Left hindlimb (tissue), 1 donor: Measurements from ENCODE around the gene OR2F2.

Source experiments
- DNase-seq: peaks from one replicate; pipeline ENCODE4 v3.0.0-alpha.2; 2018

Gene OR2F2

DNA sequence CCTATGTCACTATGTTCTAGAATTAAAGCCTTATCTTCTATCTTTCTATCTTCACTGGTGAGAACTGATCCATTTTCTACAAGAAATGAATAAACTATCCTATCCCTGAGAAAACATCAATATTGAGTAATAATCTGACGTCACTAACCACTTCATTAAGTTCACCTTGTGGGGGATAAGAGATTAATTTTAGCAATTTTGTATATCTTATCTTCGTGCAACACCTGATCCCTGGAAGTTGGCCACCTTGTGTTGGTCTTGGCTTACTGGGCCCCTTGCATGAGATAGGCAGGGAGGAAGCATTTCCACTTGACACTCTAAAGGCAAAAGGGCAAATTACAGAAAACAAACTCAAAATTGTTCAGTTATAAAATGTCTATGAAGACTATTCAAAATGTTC is 45.0 kb downstream of the OR2F2 start:
- no peak for DNase-seq

GRCh38 chr7:143980746-143981510 is 45.9 kb downstream of the OR2F2 start:
- DNase-seq = no peak

- no peak for DNase-seq
Measured at GRCh38 chr7:143983960-143984359, 48.9 kb downstream of the OR2F2 start.
